IMR-90 (cell line): ENCODE measurements around the gene DNAH3.

Experiments used
- CEBPB ChIP-seq: IDR thresholded peaks from 2 replicates; pipeline ENCODE4 v1.6.1; 2012; ENCODE audit warnings: low read depth, low read length, improper control_type of control experiment
- CTCF ChIP-seq: conservative IDR thresholded peaks from 2 replicates; pipeline ENCODE4 v1.5.1; 2012; ENCODE audit warnings: mild to moderate bottlenecking, low read depth, low read length, improper control_type of control experiment
- MAZ ChIP-seq: IDR thresholded peaks from 2 replicates; pipeline ENCODE4 v1.6.1; 2012; ENCODE audit warnings: low read depth, mild to moderate bottlenecking, low read length, improper control_type of control experiment, moderate library complexity, borderline replicate concordance
- RCOR1 ChIP-seq: IDR thresholded peaks from 2 replicates; pipeline ENCODE4 v1.6.1; 2012; ENCODE audit warnings: mild to moderate bottlenecking, low read length, improper control_type of control experiment; ENCODE audit not compliant: insufficient replicate concordance
- USF2 ChIP-seq: fragments of 150-350 bp; IDR thresholded peaks from 2 replicates; pipeline ENCODE4 v1.6.1; 2017; ENCODE audit warnings: mild to moderate bottlenecking, antibody characterized with exemption, low read length, low read depth

- TF ChIP-seq CTCF (no peak), MAZ (no peak), USF2 (no peak), CEBPB (no peak), RCOR1 (no peak)
These were observed 65.9 kb downstream of the DNAH3 start for GRCh38 chr16:21084631-21085225.
